Sigmoid colon (tissue), 4 donors: Measurements from ENCODE around the gene ARRB1.

Experiments used
- CTCF ChIP-seq, 4 experiments: fragments of 450-650 bp in 3 of 4; fragments of 200-600 bp in 1 of 4; IDR thresholded peaks; one replicate each; pipeline ENCODE4 v1.5.1; 2016 to 2019; ENCODE audit warnings: antibody characterized with exemption in 4 of 4, mild to moderate bottlenecking in 3 of 4, moderate library complexity in 2 of 4
- EP300 ChIP-seq, 4 donors: sonication (generic); formaldehyde crosslinking; IDR thresholded peaks; one replicate each; pipeline ENCODE4 v1.6.1; 2017; ENCODE audit warnings: antibody characterized with exemption in 4 of 4
- POLR2A ChIP-seq, 2 donors: fragments of 450-650 bp; IDR thresholded peaks; one replicate each; pipeline ENCODE4 v1.6.1; 2016; ENCODE audit warnings: antibody characterized with exemption in 2 of 2, mild to moderate bottlenecking in 2 of 2, moderate library complexity in 2 of 2

DNA sequence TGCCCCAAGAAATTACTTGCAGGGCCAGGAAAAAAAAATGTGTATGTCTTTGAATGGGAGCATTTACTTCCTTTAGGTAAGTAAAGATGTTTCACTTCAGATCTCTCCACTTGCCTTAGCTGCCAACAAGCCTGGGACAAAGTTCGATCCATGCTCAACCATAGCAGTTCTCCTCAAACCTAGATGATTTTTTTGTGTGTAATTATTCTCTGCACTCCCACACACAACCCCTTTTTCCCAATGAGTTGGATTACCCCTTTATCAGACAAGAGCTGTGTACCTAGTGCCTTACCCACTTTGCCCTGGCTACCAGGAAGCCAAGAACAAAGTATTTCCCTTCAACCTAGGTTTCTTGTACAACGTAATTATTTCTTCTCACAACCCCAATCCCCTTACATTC lies 75.3 kb downstream of the ARRB1 start:
- TF ChIP-seq CTCF (IDR thresholded peaks at IDR 0.05) (no peak), POLR2A (IDR thresholded peaks at IDR 0.05) (no peak), EP300 (IDR thresholded peaks at IDR 0.05) (no peak)
